Measurements from ENCODE around the gene MSRB3.

GRCh38 chr12:65305346-65305950, 27.0 kb downstream of the MSRB3 start:
- no peak for TF ChIP-seq CTCF (IDR thresholded peaks at IDR 0.05; ENCODE audit: extremely low read depth in 1 of 2, insufficient read depth in 1 of 2, low read depth in 1 of 2, low read length in 2 of 2)
- TF ChIP-seq POLR2A (IDR thresholded peaks at IDR 0.05; ENCODE audit: low read depth, low read length), result no peak
- TF ChIP-seq EZH2 (IDR thresholded peaks at IDR 0.05; ENCODE audit: borderline replicate concordance, low read depth, low read length, severe bottlenecking), result no peak
- no peak for TF ChIP-seq POLR2AphosphoS5 (IDR thresholded peaks at IDR 0.05; ENCODE audit: insufficient read depth, low read depth, low read length)
- no peak for TF ChIP-seq MAX (IDR thresholded peaks at IDR 0.05; ENCODE audit: insufficient read depth, insufficient read length)
- TF ChIP-seq JUN (IDR thresholded peaks at IDR 0.05; ENCODE audit: borderline replicate concordance, insufficient read depth, insufficient read length, low read depth), result no peak
